PFSK-1 (cell line): ENCODE data around the gene NCCRP1.

Source experiments
- POLR2AphosphoS5 ChIP-seq: IDR thresholded peaks from 2 replicates; pipeline ENCODE4 v1.6.1; 2012; ENCODE audit warnings: low read depth, mild to moderate bottlenecking, control low read depth, low read length, moderate library complexity
- SIN3A ChIP-seq: IDR thresholded peaks from 2 replicates; pipeline ENCODE4 v1.6.1; 2012; ENCODE audit warnings: mild to moderate bottlenecking, low read length, moderate library complexity, borderline replicate concordance; ENCODE audit not compliant: insufficient read depth
- TAF1 ChIP-seq: IDR thresholded peaks from 2 replicates; pipeline ENCODE4 v1.6.1; 2012; ENCODE audit warnings: low read length, control low read depth, borderline replicate concordance; ENCODE audit not compliant: insufficient read depth
- TF ChIP-seq, protein P1 (sequence below), 2 experiments: IDR thresholded peaks; 2 replicates each; pipeline versions ENCODE4 v1.6.1 to v1.8.0; 2011 to 2012; ENCODE audit warnings: low read depth in 2 of 2, low read length in 2 of 2, control low read depth in 1 of 2, inconsistent platforms in 1 of 2, mild to moderate bottlenecking in 1 of 2, moderate library complexity in 1 of 2; ENCODE audit not compliant: insufficient read depth in 1 of 2

DNA sequence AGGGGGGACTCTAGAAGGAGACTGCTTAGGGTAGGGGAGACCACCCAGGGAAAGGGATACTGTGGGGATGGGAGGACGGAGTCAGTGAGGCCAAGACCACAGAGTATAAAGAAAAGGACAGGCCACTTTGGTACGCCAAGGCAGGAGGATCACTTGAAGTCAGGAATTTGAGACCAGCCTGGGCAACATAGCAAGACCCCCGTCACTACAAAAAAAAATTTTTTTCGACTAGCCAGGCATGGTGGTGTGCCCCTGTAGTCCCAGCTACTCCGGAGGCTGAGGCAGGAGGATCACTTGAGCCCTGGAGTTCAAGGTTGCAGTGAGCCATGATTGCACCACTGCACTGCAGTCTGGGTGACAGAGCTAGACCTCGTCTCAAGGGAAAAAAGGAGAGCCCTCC is 41.4 kb downstream of the NCCRP1 start:
- TF ChIP-seq POLR2AphosphoS5, result no peak
- no peak for TF ChIP-seq SIN3A
- TF ChIP-seq, protein P1, sequence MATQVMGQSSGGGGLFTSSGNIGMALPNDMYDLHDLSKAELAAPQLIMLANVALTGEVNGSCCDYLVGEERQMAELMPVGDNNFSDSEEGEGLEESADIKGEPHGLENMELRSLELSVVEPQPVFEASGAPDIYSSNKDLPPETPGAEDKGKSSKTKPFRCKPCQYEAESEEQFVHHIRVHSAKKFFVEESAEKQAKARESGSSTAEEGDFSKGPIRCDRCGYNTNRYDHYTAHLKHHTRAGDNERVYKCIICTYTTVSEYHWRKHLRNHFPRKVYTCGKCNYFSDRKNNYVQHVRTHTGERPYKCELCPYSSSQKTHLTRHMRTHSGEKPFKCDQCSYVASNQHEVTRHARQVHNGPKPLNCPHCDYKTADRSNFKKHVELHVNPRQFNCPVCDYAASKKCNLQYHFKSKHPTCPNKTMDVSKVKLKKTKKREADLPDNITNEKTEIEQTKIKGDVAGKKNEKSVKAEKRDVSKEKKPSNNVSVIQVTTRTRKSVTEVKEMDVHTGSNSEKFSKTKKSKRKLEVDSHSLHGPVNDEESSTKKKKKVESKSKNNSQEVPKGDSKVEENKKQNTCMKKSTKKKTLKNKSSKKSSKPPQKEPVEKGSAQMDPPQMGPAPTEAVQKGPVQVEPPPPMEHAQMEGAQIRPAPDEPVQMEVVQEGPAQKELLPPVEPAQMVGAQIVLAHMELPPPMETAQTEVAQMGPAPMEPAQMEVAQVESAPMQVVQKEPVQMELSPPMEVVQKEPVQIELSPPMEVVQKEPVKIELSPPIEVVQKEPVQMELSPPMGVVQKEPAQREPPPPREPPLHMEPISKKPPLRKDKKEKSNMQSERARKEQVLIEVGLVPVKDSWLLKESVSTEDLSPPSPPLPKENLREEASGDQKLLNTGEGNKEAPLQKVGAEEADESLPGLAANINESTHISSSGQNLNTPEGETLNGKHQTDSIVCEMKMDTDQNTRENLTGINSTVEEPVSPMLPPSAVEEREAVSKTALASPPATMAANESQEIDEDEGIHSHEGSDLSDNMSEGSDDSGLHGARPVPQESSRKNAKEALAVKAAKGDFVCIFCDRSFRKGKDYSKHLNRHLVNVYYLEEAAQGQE (IDR thresholded peaks at IDR 0.05; ENCODE audit: insufficient read depth in 1 of 2, low read depth in 2 of 2, low read length in 2 of 2), result no peak
- no peak for TF ChIP-seq TAF1
